Measurements from ENCODE around the gene SCNM1.
"Not testable (repeated sequence)": the region's sequence is repeated elsewhere in the genome, so short reads cannot be mapped to it uniquely, and the experiment has no call there.

The SCNM1 gene

GRCh38 chr1:151193856-151194255 lies 27.9 kb downstream of the SCNM1 start:
- no peak for DNase-seq (ENCODE audit: low spot score)

GRCh38 chr1:151194894-151195594 lies 29.1 kb downstream of the SCNM1 start:
- DNase-seq (ENCODE audit: low spot score) = peak; percentile 75

GRCh38 chr1:151196292-151196800 lies 30.4 kb downstream of the SCNM1 start:
- DNase-seq (ENCODE audit: low spot score) = peak; percentile 80

- DNase-seq (ENCODE audit: low spot score) = no peak
Observed at GRCh38 chr1:151197863-151198253, 31.9 kb downstream of the SCNM1 start.

- peak; percentile 97 for DNase-seq (ENCODE audit: low spot score)
Observed at GRCh38 chr1:151198254-151199127, 32.5 kb downstream of the SCNM1 start, which contains the start of gene PIP5K1A. Gene PIP5K1A, plus strand, starts transcription at chr1:151198552. Its CDS starts 445 bp downstream, at chr1:151198997.

GRCh38 chr1:151199873-151200581 lies 34.1 kb downstream of the SCNM1 start:
- DNase-seq (ENCODE audit: low spot score) = no peak

DNA sequence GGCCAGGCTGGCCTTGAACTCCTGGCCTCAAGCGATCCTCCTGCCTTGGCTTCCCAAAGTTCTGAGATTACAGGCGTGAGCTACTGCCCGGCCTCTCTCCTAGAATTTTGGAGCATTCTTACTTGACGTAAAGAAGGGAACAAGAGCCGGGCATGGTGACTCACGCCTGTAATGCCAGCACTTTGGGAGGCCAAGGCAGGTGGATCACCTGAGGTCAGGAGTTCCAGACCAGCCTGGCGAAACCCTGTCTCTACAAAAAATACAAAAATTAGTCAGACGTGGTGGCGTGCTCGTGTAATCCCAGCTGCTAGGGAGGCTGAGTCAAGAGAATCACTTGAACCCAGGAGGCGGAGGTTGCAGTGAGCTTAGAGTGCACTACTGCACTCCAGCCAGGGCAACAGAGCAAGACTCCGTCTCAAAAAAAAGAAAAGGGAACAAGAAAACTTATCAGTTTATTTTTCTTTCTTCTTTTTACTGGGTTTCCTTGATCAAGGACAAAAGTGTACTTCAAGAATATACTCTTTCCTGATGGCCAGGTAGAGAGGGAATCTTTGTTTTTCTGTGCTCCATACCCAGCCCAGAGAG lies 39.5 kb downstream of the SCNM1 start:
- not testable (repeated sequence) for DNase-seq (ENCODE audit: low spot score)

DNA sequence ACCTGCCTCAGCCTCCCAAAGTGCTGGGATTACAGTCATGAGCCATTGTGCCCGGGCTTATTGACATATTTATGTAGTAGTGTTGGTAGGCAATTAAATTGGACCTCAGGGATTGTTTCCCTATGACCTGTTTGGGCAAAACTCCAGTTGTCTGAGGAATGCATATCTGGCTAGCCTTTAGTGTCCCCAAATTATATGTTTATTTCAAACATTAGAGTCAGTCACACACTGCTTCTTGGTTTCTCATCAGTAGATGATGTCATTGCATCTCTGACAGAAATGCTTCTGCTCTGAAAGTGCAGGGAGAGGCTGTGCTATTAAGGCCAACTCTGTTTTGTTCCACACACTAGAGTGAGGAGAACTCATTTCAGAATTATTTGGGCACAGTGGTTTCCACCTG lies 44.9 kb downstream of the SCNM1 start:
- DNase-seq (ENCODE audit: low spot score) = no peak

DNA sequence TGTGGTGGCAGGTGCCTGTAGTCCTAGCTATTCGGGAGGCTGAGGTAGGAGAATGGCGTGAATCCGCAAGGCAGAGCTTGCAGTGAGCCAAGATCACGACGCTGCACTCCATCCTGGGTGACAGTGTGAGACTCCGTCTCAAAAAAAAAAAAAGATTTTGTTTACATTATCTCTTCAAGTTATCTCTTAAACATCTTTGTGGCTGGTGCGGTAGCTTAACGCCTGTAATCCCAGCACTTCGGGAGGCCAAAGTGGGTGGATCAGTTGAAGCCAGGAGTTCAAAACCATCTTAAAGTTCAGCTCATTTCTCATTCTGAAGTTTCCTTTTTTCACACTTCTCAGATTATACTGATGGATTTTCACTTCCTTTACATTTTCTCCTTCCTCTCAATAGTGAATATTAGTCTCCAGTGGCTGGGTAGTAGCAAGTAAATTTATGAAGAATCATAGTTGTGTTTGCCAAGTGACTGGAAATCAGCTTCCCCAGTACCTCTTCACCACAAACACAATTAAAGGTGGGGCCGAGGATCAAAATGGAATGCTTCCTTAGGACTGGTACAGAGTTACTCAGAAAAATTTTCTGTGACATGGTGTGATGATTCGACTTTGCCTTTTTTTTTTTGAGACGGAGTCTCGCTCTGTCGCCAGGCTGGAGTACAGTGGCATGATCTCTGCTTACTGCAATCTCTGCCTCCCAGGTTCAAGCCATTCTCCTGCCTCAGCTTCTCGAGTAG lies 46.2 kb downstream of the SCNM1 start:
- no peak for DNase-seq (ENCODE audit: low spot score)

DNA sequence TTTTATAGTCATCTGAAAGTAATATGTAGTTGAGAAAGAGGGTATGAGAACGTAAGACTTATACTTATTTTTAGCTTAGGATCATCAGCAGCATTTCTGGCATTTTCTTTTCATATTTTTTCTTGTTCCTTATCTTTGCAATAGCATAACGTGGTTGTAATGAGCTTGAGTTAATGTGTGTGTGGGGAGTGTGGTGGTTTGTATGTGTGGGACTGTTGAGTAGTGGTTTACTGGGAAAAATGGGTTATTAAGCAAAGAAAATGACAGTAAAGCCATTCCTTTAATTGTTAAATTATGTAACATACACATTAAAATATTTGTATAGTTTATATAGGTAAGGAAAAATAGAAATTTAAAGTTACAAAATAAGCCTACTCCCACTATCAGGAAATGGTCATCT lies 47.6 kb downstream of the SCNM1 start:
- DNase-seq (ENCODE audit: low spot score) = no peak

All from hematopoietic multipotent progenitor cell treated with erythropoietin and hydrocortisone succinate and interleukin-3 and kit ligand, for 15 days (in vitro differentiated cells).